ENCODE results near the gene WWOX. TPM values are rescaled to one million over a fixed set of nuclear protein-coding genes. Genes with fewer than 3 reads are reported as not detected.

Gene WWOX
- total RNA-seq, 6 experiments from 2014 or later: 0.46 to 3.4 (median 1.3) TPM

GRCh38 chr16:78583441-78583840, 484.0 kb downstream of the WWOX start:
- Mint-ChIP-seq H3K36me3 (ENCODE audit: low read depth) (peaks cover 3% of the 10 kb centered on the region; the same call in 1 of the 2 replicates), H3K4me1 (ENCODE audit: low read depth) (no peaks in the 10 kb centered on the region), H3K27ac (no peak overlapping the region), H3K4me3 (no peak overlapping the region), H3K27me3 (ENCODE audit: insufficient read depth) (no peaks in the 10 kb centered on the region), H3K9me3 (peaks cover 58% of the 10 kb centered on the region)
- TF ChIP-seq, protein P1, sequence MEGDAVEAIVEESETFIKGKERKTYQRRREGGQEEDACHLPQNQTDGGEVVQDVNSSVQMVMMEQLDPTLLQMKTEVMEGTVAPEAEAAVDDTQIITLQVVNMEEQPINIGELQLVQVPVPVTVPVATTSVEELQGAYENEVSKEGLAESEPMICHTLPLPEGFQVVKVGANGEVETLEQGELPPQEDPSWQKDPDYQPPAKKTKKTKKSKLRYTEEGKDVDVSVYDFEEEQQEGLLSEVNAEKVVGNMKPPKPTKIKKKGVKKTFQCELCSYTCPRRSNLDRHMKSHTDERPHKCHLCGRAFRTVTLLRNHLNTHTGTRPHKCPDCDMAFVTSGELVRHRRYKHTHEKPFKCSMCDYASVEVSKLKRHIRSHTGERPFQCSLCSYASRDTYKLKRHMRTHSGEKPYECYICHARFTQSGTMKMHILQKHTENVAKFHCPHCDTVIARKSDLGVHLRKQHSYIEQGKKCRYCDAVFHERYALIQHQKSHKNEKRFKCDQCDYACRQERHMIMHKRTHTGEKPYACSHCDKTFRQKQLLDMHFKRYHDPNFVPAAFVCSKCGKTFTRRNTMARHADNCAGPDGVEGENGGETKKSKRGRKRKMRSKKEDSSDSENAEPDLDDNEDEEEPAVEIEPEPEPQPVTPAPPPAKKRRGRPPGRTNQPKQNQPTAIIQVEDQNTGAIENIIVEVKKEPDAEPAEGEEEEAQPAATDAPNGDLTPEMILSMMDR (IDR thresholded peaks at IDR 0.05): no peak
- DNase-seq: no peak

- H3K4me3 Mint-ChIP-seq: no peak overlapping the region
- no peaks in the 10 kb centered on the region for H3K4me1 Mint-ChIP-seq (ENCODE audit: low read depth)
- TF ChIP-seq, protein P1 (IDR thresholded peaks at IDR 0.05): no peak
- peaks cover 3% of the 10 kb centered on the region; the same call in 1 of the 2 replicates for H3K36me3 Mint-ChIP-seq (ENCODE audit: low read depth)
- H3K9me3 Mint-ChIP-seq: peaks cover 54% of the 10 kb centered on the region
- no peak for DNase-seq
- no peak overlapping the region for H3K27ac Mint-ChIP-seq
- no peaks in the 10 kb centered on the region for H3K27me3 Mint-ChIP-seq (ENCODE audit: insufficient read depth)
These were observed 484.9 kb downstream of the WWOX start for GRCh38 chr16:78584213-78584860.

GRCh38 chr16:78584991-78585390, 485.5 kb downstream of the WWOX start:
- Mint-ChIP-seq H3K27me3 (ENCODE audit: insufficient read depth) (no peaks in the 10 kb centered on the region), H3K27ac (no peak overlapping the region), H3K36me3 (ENCODE audit: low read depth) (peaks cover 3% of the 10 kb centered on the region; the same call in 1 of the 2 replicates), H3K4me1 (ENCODE audit: low read depth) (no peaks in the 10 kb centered on the region), H3K9me3 (peaks cover 53% of the 10 kb centered on the region), H3K4me3 (no peak overlapping the region)
- TF ChIP-seq, protein P1 (IDR thresholded peaks at IDR 0.05): no peak
- DNase-seq: no peak

DNA sequence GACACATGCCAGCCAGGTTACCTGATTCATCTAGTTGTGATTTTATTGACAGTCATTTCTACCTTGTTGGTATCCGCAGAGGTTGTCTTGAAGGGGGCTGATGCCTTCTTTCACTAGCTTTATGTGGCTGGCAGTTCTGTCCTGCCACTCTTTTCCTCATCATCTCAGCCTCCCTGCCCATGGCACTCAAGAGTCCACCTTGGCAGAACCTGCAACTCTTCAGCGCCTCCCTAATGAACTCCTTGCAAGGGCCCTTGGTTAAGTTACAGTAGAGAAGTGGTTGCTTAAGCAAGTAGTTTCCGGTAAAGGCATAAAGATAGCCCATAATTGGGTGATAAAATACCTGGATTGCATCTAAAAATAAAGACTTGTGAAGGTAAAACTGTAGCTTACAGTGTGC, 489.9 kb downstream of the WWOX start:
- no peaks in the 10 kb centered on the region for H3K36me3 Mint-ChIP-seq (ENCODE audit: low read depth)
- H3K4me3 Mint-ChIP-seq: no peak overlapping the region
- peaks cover 66% of the 10 kb centered on the region for H3K9me3 Mint-ChIP-seq
- TF ChIP-seq, protein P1 (IDR thresholded peaks at IDR 0.05): no peak
- DNase-seq: no peak
- H3K4me1 Mint-ChIP-seq (ENCODE audit: low read depth): no peaks in the 10 kb centered on the region
- H3K27ac Mint-ChIP-seq: no peak overlapping the region
- H3K27me3 Mint-ChIP-seq (ENCODE audit: insufficient read depth): no peaks in the 10 kb centered on the region

DNA sequence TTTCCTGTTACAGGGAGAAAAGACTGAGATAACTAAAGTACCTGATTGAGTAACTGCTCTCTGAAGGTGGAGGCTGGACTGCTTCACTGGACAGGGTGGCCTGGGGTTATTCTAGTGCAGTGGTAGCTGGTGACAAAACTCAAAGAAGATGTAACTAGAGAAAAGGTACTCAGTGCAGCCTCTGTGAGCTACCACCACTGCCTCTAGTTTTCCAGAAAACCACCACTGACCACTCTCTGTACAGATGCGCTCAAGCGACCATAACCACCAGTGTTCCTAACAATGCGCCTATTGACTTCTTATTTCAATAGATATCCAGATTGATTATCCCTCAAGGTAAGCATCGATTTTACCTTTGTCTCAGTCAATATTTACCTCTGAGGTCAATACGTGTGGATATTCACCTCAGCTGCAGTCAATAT, 492.2 kb downstream of the WWOX start:
- Mint-ChIP-seq H3K9me3 (peaks cover 64% of the 10 kb centered on the region), H3K4me3 (no peak overlapping the region), H3K27me3 (ENCODE audit: insufficient read depth) (no peaks in the 10 kb centered on the region), H3K36me3 (ENCODE audit: low read depth) (no peaks in the 10 kb centered on the region), H3K27ac (no peak overlapping the region), H3K4me1 (ENCODE audit: low read depth) (no peaks in the 10 kb centered on the region)
- TF ChIP-seq, protein P1 (IDR thresholded peaks at IDR 0.05): no peak
- no peak for DNase-seq
